Measurements from ENCODE around the gene TMEM244.
"Not testable (repeated sequence)": the region's sequence is repeated elsewhere in the genome, so short reads cannot be mapped to it uniquely, and the experiment has no call there.

GRCh38 chr6:129877894-129878293 lies 16.8 kb upstream of the TMEM244 start:
- not testable (repeated sequence) for TF ChIP-seq CTCF, EP300 (IDR thresholded peaks at IDR 0.05)
